A673 (cell line): ENCODE data around the gene CRYBG2.

Experiments used
- CTCF ChIP-seq: fragments of 300-800, 200-600 bp; sonication (generic); conservative IDR thresholded peaks from 2 replicates; pipeline ENCODE4 v1.5.1; 2017; ENCODE audit warnings: low read depth, mild to moderate bottlenecking, antibody characterized with exemption, low read length, moderate library complexity, mixed read lengths
- EZH2 ChIP-seq: fragments of 200-600 bp; sonication (generic); IDR thresholded peaks from 2 replicates; pipeline ENCODE4 v1.6.1; 2017; ENCODE audit warnings: borderline replicate concordance, low read depth, mild to moderate bottlenecking, mixed read lengths, antibody characterized with exemption, low read length; ENCODE audit not compliant: poor library complexity, severe bottlenecking

- TF ChIP-seq EZH2 (no peak), CTCF (peak; percentile 97)
Measured at GRCh38 chr1:26363549-26364448, 9.9 kb upstream of the CRYBG2 start.
